ENCODE data around the gene CMTM8.

CMTM8 gene

DNA sequence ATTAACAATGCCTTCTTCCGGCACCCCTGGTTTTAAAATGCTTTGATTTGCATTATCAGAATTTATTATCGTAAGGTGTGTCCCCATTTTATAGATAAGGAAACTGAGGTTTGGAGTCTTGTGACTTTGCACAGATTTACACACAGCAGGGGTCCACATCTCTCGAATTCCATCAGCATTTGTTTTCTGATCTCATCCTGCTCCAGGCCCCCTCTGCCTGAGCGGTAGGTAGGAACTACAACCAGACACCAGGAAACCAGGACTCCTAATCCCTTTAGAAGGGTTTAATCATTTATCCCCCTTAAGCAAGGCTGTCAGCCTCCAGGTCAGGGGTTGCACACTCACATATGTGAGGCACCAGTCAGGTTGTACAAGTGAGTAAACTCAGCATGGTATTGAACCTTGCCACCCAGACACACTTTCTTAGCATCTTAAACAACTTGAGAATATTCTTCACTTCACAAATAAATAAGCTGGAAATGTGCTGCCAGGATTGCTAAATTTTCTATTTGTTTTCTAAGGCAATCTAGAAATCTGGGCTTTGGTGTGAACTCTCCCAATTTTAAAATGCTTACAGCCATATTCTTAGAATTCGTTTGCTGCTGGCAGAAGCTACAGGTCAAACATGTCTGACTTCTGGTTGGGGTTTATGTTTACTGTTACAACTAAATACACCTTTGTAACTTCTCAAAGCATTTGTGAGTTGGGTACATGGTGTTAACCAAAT, 121.4 kb downstream of the CMTM8 start:
- no peak overlapping the region for H3K4me3 ChIP-seq (ENCODE audit: low read length)
- no peaks in the 10 kb centered on the region for H3K9me3 ChIP-seq (ENCODE audit: control insufficient read depth, insufficient read depth, low read length)
- TF ChIP-seq, protein P1, sequence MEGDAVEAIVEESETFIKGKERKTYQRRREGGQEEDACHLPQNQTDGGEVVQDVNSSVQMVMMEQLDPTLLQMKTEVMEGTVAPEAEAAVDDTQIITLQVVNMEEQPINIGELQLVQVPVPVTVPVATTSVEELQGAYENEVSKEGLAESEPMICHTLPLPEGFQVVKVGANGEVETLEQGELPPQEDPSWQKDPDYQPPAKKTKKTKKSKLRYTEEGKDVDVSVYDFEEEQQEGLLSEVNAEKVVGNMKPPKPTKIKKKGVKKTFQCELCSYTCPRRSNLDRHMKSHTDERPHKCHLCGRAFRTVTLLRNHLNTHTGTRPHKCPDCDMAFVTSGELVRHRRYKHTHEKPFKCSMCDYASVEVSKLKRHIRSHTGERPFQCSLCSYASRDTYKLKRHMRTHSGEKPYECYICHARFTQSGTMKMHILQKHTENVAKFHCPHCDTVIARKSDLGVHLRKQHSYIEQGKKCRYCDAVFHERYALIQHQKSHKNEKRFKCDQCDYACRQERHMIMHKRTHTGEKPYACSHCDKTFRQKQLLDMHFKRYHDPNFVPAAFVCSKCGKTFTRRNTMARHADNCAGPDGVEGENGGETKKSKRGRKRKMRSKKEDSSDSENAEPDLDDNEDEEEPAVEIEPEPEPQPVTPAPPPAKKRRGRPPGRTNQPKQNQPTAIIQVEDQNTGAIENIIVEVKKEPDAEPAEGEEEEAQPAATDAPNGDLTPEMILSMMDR (IDR thresholded peaks at IDR 0.05; ENCODE audit: low read depth, low read length, poor library complexity, severe bottlenecking) = no peak
- TF ChIP-seq EZH2phosphoT487 (IDR thresholded peaks at IDR 0.05; ENCODE audit: borderline replicate concordance, low read length) = no peak
- no peaks in the 10 kb centered on the region for H3K79me2 ChIP-seq (ENCODE audit: control insufficient read depth, low read length)
- H3F3A ChIP-seq (ENCODE audit: control insufficient read depth, insufficient read depth) = no peaks in the 10 kb centered on the region
- no peak overlapping the region for H3K4me2 ChIP-seq (ENCODE audit: low read length)
- no peaks in the 10 kb centered on the region for H3K9me2 ChIP-seq (replicated peaks; ENCODE audit: control insufficient read depth, low read length)
- H3K27me3 ChIP-seq (ENCODE audit: control insufficient read depth, low read length) = peaks cover 16% of the 10 kb centered on the region
- H3K4me1 ChIP-seq (ENCODE audit: control insufficient read depth, low read length) = no peaks in the 10 kb centered on the region
- no peaks in the 10 kb centered on the region for H3K36me3 ChIP-seq (ENCODE audit: control insufficient read depth, low read length)
- H3K27ac ChIP-seq (ENCODE audit: low read depth, low read length) = no peak overlapping the region
- H4K20me1 ChIP-seq (ENCODE audit: control insufficient read depth, insufficient read depth, low read depth, low read length) = no peaks in the 10 kb centered on the region

DNA sequence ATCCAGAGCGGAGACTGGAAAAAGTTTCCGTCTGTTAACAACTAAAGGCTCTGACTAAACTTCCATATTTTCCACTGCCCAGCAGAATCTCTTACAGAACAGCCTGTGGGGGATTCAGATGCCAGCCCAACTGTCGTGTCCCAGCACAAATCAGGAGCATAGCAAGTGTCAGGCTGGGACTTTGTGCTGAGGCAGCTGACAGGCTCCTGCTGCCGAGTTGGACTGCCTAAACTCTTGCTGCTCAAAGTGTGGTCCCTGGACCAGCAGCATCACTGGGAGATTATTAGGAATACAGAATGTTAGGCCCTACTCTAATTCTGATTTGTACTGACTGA, 122.0 kb downstream of the CMTM8 start:
- Histone ChIP-seq H3K79me2 (ENCODE audit: control insufficient read depth, low read length) (no peaks in the 10 kb centered on the region), H3K9me2 (replicated peaks; ENCODE audit: control insufficient read depth, low read length) (no peaks in the 10 kb centered on the region), H3K27me3 (ENCODE audit: control insufficient read depth, low read length) (peaks cover 10% of the 10 kb centered on the region), H4K20me1 (ENCODE audit: control insufficient read depth, insufficient read depth, low read depth, low read length) (no peaks in the 10 kb centered on the region), H3K9me3 (ENCODE audit: control insufficient read depth, insufficient read depth, low read length) (no peaks in the 10 kb centered on the region), H3K4me3 (ENCODE audit: low read length) (no peak overlapping the region), H3K27ac (ENCODE audit: low read depth, low read length) (no peak overlapping the region), H3K4me1 (ENCODE audit: control insufficient read depth, low read length) (no peaks in the 10 kb centered on the region), H3K36me3 (ENCODE audit: control insufficient read depth, low read length) (no peaks in the 10 kb centered on the region), H3F3A (ENCODE audit: control insufficient read depth, insufficient read depth) (no peaks in the 10 kb centered on the region), H3K4me2 (ENCODE audit: low read length) (no peak overlapping the region)
- TF ChIP-seq EZH2phosphoT487 (IDR thresholded peaks at IDR 0.05; ENCODE audit: borderline replicate concordance, low read length) = no peak
- TF ChIP-seq, protein P1 (IDR thresholded peaks at IDR 0.05; ENCODE audit: low read depth, low read length, poor library complexity, severe bottlenecking) = no peak

DNA sequence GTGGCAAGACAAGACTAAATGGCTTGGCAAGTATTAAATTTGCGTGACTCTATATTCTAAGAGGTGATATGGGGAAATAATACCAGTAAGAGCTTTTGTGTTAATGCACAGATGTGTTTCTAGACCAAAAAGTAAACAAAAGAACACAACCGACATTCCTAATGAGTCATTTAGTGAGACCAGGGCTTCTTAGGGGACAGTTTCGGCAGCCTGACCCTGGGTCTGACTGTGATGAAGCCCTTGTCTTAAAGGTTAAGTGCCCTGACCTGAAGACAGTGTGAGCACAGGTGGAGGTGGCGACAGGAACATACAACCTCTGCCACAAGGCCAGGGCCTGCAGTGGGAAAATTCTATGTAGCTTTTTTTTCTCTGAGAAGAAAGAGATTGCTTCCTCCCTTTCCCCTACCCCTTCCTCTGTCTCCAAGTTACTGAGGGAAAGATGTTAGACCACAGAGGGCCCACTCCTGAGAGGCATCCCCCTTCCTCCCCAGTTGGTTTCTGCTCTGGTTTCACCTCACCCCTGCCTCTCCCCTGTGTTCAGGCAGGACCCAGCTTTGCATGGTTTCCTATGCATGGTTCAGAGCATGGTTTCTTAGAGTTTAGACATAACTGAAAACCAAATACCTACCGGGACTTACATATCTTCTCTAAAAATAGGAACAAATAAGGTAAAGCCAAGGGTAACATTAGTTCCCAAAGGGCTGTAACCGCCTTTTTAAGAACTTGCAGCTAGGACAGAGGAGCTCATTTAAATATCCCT, 128.3 kb downstream of the CMTM8 start:
- Histone ChIP-seq H3K27me3 (ENCODE audit: control insufficient read depth, low read length) (peaks cover 11% of the 10 kb centered on the region; the same call in 1 of the 2 replicates), H4K20me1 (ENCODE audit: control insufficient read depth, insufficient read depth, low read depth, low read length) (no peaks in the 10 kb centered on the region), H3K9me2 (replicated peaks; ENCODE audit: control insufficient read depth, low read length) (no peaks in the 10 kb centered on the region), H3K4me1 (ENCODE audit: control insufficient read depth, low read length) (peaks cover 6% of the 10 kb centered on the region), H3F3A (ENCODE audit: control insufficient read depth, insufficient read depth) (no peaks in the 10 kb centered on the region), H3K36me3 (ENCODE audit: control insufficient read depth, low read length) (no peaks in the 10 kb centered on the region), H3K79me2 (ENCODE audit: control insufficient read depth, low read length) (no peaks in the 10 kb centered on the region), H3K4me3 (ENCODE audit: low read length) (no peak overlapping the region), H3K27ac (ENCODE audit: low read depth, low read length) (no peak overlapping the region), H3K4me2 (ENCODE audit: low read length) (no peak overlapping the region), H3K9me3 (ENCODE audit: control insufficient read depth, insufficient read depth, low read length) (no peaks in the 10 kb centered on the region)
- no peak for TF ChIP-seq EZH2phosphoT487 (IDR thresholded peaks at IDR 0.05; ENCODE audit: borderline replicate concordance, low read length)
- TF ChIP-seq, protein P1 (IDR thresholded peaks at IDR 0.05; ENCODE audit: low read depth, low read length, poor library complexity, severe bottlenecking) = no peak
